IgD-negative memory B cell (primary cell): ENCODE measurements around the gene SYT13. TPM values are rescaled to one million over a fixed set of nuclear protein-coding genes. Genes with fewer than 3 reads are reported as not detected.
"Not testable (repeated sequence)": the region's sequence is repeated elsewhere in the genome, so short reads cannot be mapped to it uniquely, and the experiment has no call there.

ENCODE experiments used
- H3K27ac Mint-ChIP-seq, 3 donors: one replicate each; pipeline ENCODE4 v1.8.0; 2020 to 2022; ENCODE audit warnings: mild to moderate bottlenecking in 3 of 3, mixed read lengths in 3 of 3, moderate library complexity in 1 of 3
- H3K27me3 Mint-ChIP-seq: one replicate; pipeline ENCODE4 v1.8.0; 2021; ENCODE audit warnings: mixed read lengths
- H3K36me3 Mint-ChIP-seq: one replicate; pipeline ENCODE4 v1.8.0; 2020; ENCODE audit warnings: mild to moderate bottlenecking, mixed read lengths
- H3K4me1 Mint-ChIP-seq, 3 donors: one replicate each; pipeline ENCODE4 v1.8.0; 2020 to 2022; ENCODE audit warnings: mixed read lengths in 3 of 3, mild to moderate bottlenecking in 1 of 3
- H3K4me3 Mint-ChIP-seq, 4 donors: one replicate each; pipeline ENCODE4 v1.8.0; 2020 to 2022; ENCODE audit warnings: mild to moderate bottlenecking in 4 of 4, mixed read lengths in 4 of 4, moderate library complexity in 3 of 4
- H3K9me3 Mint-ChIP-seq, 3 donors: one replicate each; pipeline ENCODE4 v1.8.0; 2020 to 2021; ENCODE audit warnings: mixed read lengths in 3 of 3, mild to moderate bottlenecking in 1 of 3
- polyA plus RNA-seq: library from polyadenylated mRNA; unstranded; fragments of 300-500 nt; fragmentation: Illumina TruSeq; gene quantifications from one replicate; pipeline ENCODE4 v1.2.3, GENCODE V29; 2021

Gene SYT13
- polyA plus RNA-seq, 1 donor from 2014 or later = not detected

GRCh38 chr11:45252134-45252856, 33.8 kb downstream of the SYT13 start:
- no peak overlapping the region for H3K4me3 Mint-ChIP-seq
- no peaks in the 10 kb centered on the region for H3K36me3 Mint-ChIP-seq
- H3K4me1 Mint-ChIP-seq = peaks cover 2 to 6% (median 5%) of the 10 kb centered on the region in 3 donors
- no peaks in the 10 kb centered on the region for H3K9me3 Mint-ChIP-seq
- H3K27ac Mint-ChIP-seq = no peak overlapping the region
- H3K27me3 Mint-ChIP-seq = peaks cover 6% of the 10 kb centered on the region

- H3K27me3 Mint-ChIP-seq = peaks cover 8% of the 10 kb centered on the region
- H3K27ac Mint-ChIP-seq = no peak overlapping the region
- H3K4me1 Mint-ChIP-seq = peaks cover 2 to 6% (median 5%) of the 10 kb centered on the region in 3 donors
- peak overlapping the region in 1 of 4 donors; percentile 39 for H3K4me3 Mint-ChIP-seq
- no peaks in the 10 kb centered on the region for H3K9me3 Mint-ChIP-seq
- H3K36me3 Mint-ChIP-seq = no peaks in the 10 kb centered on the region
Observed at GRCh38 chr11:45250035-45250718, 36.0 kb downstream of the SYT13 start.

DNA sequence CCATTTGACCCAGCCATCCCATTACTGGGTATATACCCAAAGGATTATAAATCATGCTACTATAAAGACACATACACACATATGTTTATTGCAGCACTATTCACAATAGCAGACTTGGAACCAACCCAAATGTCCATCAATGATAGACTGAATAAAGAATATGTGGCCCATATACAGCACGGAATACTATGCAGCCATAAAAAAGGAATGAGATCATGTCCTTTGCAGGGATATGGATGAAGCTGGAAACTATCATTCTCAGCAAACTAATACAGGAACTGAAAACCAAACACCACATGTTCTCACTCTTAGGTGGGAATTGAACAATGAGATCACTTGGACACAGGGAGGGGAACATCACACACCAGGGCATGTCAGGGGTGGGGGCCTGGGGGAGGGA, 36.8 kb downstream of the SYT13 start:
- H3K9me3 Mint-ChIP-seq, H3K27ac Mint-ChIP-seq, H3K4me3 Mint-ChIP-seq, H3K36me3 Mint-ChIP-seq, H3K4me1 Mint-ChIP-seq: not testable (repeated sequence)
- peaks cover 14% of the 10 kb centered on the region for H3K27me3 Mint-ChIP-seq

GRCh38 chr11:45248501-45249011, 37.6 kb downstream of the SYT13 start:
- peaks cover 2 to 6% (median 5%) of the 10 kb centered on the region in 3 donors for H3K4me1 Mint-ChIP-seq
- no peak overlapping the region for H3K27ac Mint-ChIP-seq
- peaks cover 14% of the 10 kb centered on the region for H3K27me3 Mint-ChIP-seq
- H3K4me3 Mint-ChIP-seq = no peak overlapping the region
- no peaks in the 10 kb centered on the region for H3K36me3 Mint-ChIP-seq
- no peaks in the 10 kb centered on the region for H3K9me3 Mint-ChIP-seq

DNA sequence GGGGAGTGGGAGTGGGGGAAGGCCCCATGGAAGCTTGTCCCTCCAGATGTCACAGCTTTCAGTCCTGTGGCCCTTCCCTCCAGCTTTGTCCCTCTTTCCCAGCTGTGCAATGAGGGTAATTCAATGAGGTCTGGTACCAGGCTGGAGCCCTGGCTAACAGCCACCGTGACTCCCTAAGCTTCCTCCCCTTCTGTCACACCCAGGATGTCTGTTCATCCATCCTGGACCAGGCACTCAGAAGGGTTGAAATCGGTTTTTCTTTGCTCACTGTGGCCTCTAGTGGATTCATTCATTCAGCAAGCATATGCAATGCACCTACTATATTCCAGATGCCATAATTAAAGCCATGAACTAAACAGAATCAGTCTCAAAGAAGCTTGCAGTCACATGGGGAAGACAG, 38.7 kb downstream of the SYT13 start:
- Mint-ChIP-seq H3K27me3 (peaks cover 11% of the 10 kb centered on the region), H3K36me3 (no peaks in the 10 kb centered on the region), H3K4me1 (peaks cover 2 to 6% (median 5%) of the 10 kb centered on the region in 3 donors), H3K9me3 (no peaks in the 10 kb centered on the region), H3K4me3 (no peak overlapping the region), H3K27ac (no peak overlapping the region)

DNA sequence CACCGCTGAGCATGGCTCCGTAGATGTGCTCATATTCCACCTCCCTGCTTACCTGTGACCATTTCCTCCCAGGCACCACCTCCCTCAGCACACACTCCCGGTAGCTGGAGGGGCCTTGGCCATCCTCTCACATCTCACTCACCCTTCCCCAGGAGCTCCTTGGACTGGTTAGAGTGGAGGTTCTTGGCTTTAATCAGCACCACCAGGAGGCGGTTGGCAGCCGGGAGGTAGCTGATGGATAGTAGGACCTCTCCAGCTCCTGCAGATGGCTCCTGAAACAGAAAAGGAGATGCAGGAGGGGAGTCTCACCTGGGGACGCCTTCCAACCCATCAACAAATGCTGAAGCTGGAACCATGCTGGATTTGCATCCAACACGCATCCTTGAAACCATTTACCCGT, 39.9 kb downstream of the SYT13 start:
- no peak overlapping the region for H3K4me3 Mint-ChIP-seq
- H3K9me3 Mint-ChIP-seq = no peaks in the 10 kb centered on the region
- no peak overlapping the region for H3K27ac Mint-ChIP-seq
- peaks cover 2 to 6% (median 5%) of the 10 kb centered on the region in 3 donors for H3K4me1 Mint-ChIP-seq
- H3K36me3 Mint-ChIP-seq = no peaks in the 10 kb centered on the region
- peaks cover 11% of the 10 kb centered on the region for H3K27me3 Mint-ChIP-seq

DNA sequence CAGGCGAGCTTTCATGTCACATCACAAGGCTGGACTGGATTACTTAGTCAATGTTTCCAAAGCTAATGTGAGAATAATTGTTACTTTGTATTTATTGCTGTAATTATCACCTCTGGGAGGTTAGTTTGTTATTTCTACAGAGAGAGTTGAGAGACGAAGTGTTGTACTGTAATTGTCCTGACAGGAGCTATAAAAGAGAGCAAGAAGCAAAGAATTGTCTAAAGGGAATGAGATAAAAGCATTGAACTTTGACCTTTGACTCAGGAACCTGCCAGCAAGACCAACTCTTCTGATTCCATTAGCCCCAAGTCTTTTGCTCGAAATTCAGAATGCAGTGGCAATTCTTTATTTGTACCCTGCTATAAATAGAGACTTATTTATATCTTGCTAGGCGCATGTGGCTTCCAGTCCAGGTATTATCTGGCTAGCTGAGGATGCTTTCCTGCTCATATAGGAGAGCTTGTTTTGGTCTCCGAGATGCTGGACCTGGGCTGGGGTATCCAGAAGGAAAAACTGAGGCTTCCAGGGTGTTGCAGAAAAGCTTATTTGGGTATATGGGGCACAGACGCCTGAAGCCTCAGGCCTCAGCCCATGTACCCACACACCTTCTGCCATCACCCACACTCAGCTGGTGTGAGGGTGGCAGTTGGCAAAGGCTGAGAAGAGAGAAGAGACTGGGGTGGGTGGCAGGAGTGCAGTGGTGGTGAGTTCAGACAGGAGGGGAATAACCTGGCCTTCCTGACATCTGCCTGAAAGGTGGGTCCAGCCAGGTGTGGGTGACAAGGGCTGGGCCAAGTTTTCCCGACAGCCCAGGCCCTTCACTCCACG, 40.7 kb downstream of the SYT13 start:
- no peaks in the 10 kb centered on the region for H3K9me3 Mint-ChIP-seq
- no peak overlapping the region for H3K27ac Mint-ChIP-seq
- no peak overlapping the region for H3K4me3 Mint-ChIP-seq
- H3K36me3 Mint-ChIP-seq = no peaks in the 10 kb centered on the region
- H3K4me1 Mint-ChIP-seq = peaks cover 2 to 6% (median 4%) of the 10 kb centered on the region in 3 donors
- peaks cover 11% of the 10 kb centered on the region for H3K27me3 Mint-ChIP-seq

- Mint-ChIP-seq H3K27ac (no peak overlapping the region), H3K27me3 (peaks cover 11% of the 10 kb centered on the region), H3K4me1 (peaks cover 0 to 1% (median 0%) of the 10 kb centered on the region in 3 donors), H3K9me3 (peaks cover 0 to 7% (median 2%) of the 10 kb centered on the region in 3 donors), H3K4me3 (no peak overlapping the region), H3K36me3 (no peaks in the 10 kb centered on the region)
Observed at GRCh38 chr11:45243967-45244366, 42.2 kb downstream of the SYT13 start.

- H3K27ac Mint-ChIP-seq = no peak overlapping the region
- H3K4me3 Mint-ChIP-seq = no peak overlapping the region
- H3K9me3 Mint-ChIP-seq = peaks cover 2 to 7% (median 4%) of the 10 kb centered on the region in 3 donors
- no peaks in the 10 kb centered on the region for H3K36me3 Mint-ChIP-seq
- no peaks in the 10 kb centered on the region for H3K4me1 Mint-ChIP-seq
- peaks cover 7% of the 10 kb centered on the region for H3K27me3 Mint-ChIP-seq
Observed at GRCh38 chr11:45239733-45240132, 46.4 kb downstream of the SYT13 start.

GRCh38 chr11:45238724-45239123, 47.4 kb downstream of the SYT13 start:
- H3K4me1 Mint-ChIP-seq = no peaks in the 10 kb centered on the region
- no peaks in the 10 kb centered on the region for H3K36me3 Mint-ChIP-seq
- H3K4me3 Mint-ChIP-seq = no peak overlapping the region
- H3K27me3 Mint-ChIP-seq = peaks cover 6% of the 10 kb centered on the region
- no peak overlapping the region for H3K27ac Mint-ChIP-seq
- H3K9me3 Mint-ChIP-seq = peaks cover 2 to 7% (median 4%) of the 10 kb centered on the region in 3 donors

GRCh38 chr11:45237711-45238315, 48.3 kb downstream of the SYT13 start:
- Mint-ChIP-seq H3K9me3 (peaks cover 2 to 7% (median 4%) of the 10 kb centered on the region in 3 donors), H3K4me3 (no peak overlapping the region), H3K27me3 (peaks cover 8% of the 10 kb centered on the region), H3K27ac (no peak overlapping the region), H3K4me1 (no peaks in the 10 kb centered on the region), H3K36me3 (no peaks in the 10 kb centered on the region)

DNA sequence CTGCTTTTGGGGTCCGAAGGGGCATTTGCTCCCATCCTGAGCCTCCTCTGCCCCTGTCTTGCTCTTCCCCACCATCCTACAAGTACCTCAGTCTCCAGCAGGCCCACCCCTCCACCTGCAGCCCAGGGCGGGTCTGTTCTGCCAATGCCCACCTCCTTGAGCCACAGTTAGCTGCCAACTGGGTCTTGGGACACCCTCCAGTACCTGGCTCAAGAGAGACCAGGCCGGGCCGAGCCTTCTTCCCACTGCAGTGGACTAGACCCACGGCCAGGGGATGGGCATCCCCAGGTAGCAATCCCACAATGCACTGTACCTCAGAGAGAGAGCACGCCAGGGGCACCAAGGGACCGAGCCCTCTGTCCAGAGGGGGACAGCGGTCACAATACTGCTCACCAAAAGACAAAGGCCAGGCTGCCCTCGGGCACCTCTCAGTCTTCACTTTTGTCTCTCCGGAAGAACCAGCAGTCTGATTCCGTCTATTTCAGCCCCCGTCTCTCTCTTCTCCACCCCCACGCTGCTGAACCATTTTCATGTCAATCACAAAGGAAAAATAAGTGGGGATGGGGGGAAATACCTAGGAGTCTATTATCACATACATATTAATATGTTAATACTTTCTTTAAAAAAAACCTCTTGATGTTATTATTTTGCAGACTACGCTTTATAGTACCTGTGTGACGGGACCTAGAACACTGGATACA, 51.7 kb downstream of the SYT13 start:
- Mint-ChIP-seq H3K27ac (no peak overlapping the region), H3K4me3 (no peak overlapping the region), H3K27me3 (peaks cover 8% of the 10 kb centered on the region), H3K9me3 (peaks cover under 1 to 2% (median 1%) of the 10 kb centered on the region in 3 donors), H3K36me3 (no peaks in the 10 kb centered on the region), H3K4me1 (no peaks in the 10 kb centered on the region)

GRCh38 chr11:45233804-45234170, 52.4 kb downstream of the SYT13 start:
- peaks cover 0 to 2% (median 1%) of the 10 kb centered on the region in 3 donors for H3K9me3 Mint-ChIP-seq
- no peak overlapping the region for H3K4me3 Mint-ChIP-seq
- peaks cover 8% of the 10 kb centered on the region for H3K27me3 Mint-ChIP-seq
- H3K27ac Mint-ChIP-seq = no peak overlapping the region
- H3K36me3 Mint-ChIP-seq = no peaks in the 10 kb centered on the region
- H3K4me1 Mint-ChIP-seq = no peaks in the 10 kb centered on the region

DNA sequence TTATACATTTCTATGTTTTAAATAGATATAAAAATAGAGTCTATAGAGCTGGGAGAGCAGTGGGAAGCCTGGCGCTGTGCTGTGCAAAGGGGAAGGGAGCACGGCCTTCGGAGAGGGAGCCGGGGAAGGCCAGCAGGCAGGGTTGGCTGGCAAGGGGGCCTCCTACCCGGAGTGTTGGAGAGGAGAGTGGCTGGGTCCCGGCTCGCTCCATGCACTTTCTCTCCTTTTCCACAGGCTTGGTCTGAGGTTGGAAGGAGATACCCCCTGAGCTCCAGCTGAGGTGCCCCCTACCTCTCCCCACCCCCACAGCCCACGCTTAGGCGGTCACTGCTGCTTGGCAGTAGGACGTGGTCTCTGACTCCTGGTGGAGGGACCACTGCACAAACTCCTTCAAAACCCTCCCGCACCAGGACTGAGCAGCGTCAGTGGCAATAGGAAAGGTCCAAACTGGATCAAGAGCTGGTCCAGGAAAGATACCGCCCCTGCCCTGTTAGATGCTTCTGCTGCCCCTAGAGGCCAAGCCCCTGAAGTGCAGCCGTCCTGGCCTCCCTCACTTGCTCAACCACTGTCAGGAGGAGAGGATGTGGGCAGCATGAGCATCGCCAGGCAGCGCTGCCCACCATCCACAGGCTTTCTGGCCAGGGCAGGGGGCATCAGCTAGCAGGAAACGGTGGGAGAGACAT, 52.9 kb downstream of the SYT13 start:
- no peaks in the 10 kb centered on the region for H3K4me1 Mint-ChIP-seq
- no peaks in the 10 kb centered on the region for H3K36me3 Mint-ChIP-seq
- no peak overlapping the region for H3K4me3 Mint-ChIP-seq
- no peak overlapping the region for H3K27ac Mint-ChIP-seq
- peaks cover 8% of the 10 kb centered on the region for H3K27me3 Mint-ChIP-seq
- peaks cover 0 to 2% (median 1%) of the 10 kb centered on the region in 3 donors for H3K9me3 Mint-ChIP-seq
